SKM-1 (cell line): ENCODE measurements around the gene TMPRSS6.
A peak's percentile ranks its signal among the peaks of the same experiment; 100 is the strongest.
"Not testable (repeated sequence)": the region's sequence is repeated elsewhere in the genome, so short reads cannot be mapped to it uniquely, and the experiment has no call there.

ENCODE experiments used
- DNase-seq: peaks from one replicate; lab custom pipeline; 2025; ENCODE audit not compliant: unreplicated experiment; lab: John Stamatoyannopoulos, UW

Gene TMPRSS6

GRCh38 chr22:37089434-37089833 is 20.1 kb downstream of the TMPRSS6 start:
- no peak for DNase-seq

- no peak for DNase-seq
Observed at GRCh38 chr22:37088750-37089408, 20.6 kb downstream of the TMPRSS6 start.

GRCh38 chr22:37088108-37088605 is 21.4 kb downstream of the TMPRSS6 start:
- no peak for DNase-seq

- DNase-seq = no peak
Observed at GRCh38 chr22:37086184-37086583, 23.3 kb downstream of the TMPRSS6 start.

GRCh38 chr22:37084385-37084784 is 25.1 kb downstream of the TMPRSS6 start:
- DNase-seq = no peak

GRCh38 chr22:37083914-37084313 is 25.6 kb downstream of the TMPRSS6 start:
- DNase-seq = no peak

- no peak for DNase-seq
Observed at GRCh38 chr22:37082251-37082873, 27.2 kb downstream of the TMPRSS6 start.

GRCh38 chr22:37080838-37081237 is 28.7 kb downstream of the TMPRSS6 start:
- no peak for DNase-seq

GRCh38 chr22:37080438-37080837 is 29.1 kb downstream of the TMPRSS6 start:
- no peak for DNase-seq

GRCh38 chr22:37079668-37080171 is 29.8 kb downstream of the TMPRSS6 start:
- DNase-seq = no peak

GRCh38 chr22:37079158-37079557 is 30.4 kb downstream of the TMPRSS6 start:
- no peak for DNase-seq

- DNase-seq = peak; percentile 26
Observed at GRCh38 chr22:37077802-37078448, 31.6 kb downstream of the TMPRSS6 start.

GRCh38 chr22:37075822-37076433 is 33.6 kb downstream of the TMPRSS6 start:
- DNase-seq = no peak

- no peak for DNase-seq
Observed at GRCh38 chr22:37075046-37075445, 34.5 kb downstream of the TMPRSS6 start.

GRCh38 chr22:37074537-37074936 is 35.0 kb downstream of the TMPRSS6 start:
- no peak for DNase-seq

GRCh38 chr22:37072673-37073072 is 36.8 kb downstream of the TMPRSS6 start:
- DNase-seq = no peak

GRCh38 chr22:37071850-37072592 is 37.5 kb downstream of the TMPRSS6 start:
- DNase-seq = not testable (repeated sequence)

- no peak for DNase-seq
Observed at GRCh38 chr22:37070744-37071143, 38.8 kb downstream of the TMPRSS6 start.

- DNase-seq = no peak
Observed at GRCh38 chr22:37070334-37070733, 39.2 kb downstream of the TMPRSS6 start.

GRCh38 chr22:37069719-37070118 is 39.8 kb downstream of the TMPRSS6 start:
- no peak for DNase-seq

- DNase-seq = no peak
Observed at GRCh38 chr22:37069319-37069718, 40.2 kb downstream of the TMPRSS6 start.
